ENCODE results near the gene GPX3.
A peak's percentile ranks its signal among the peaks of the same experiment; 100 is the strongest.

Gene GPX3

DNA sequence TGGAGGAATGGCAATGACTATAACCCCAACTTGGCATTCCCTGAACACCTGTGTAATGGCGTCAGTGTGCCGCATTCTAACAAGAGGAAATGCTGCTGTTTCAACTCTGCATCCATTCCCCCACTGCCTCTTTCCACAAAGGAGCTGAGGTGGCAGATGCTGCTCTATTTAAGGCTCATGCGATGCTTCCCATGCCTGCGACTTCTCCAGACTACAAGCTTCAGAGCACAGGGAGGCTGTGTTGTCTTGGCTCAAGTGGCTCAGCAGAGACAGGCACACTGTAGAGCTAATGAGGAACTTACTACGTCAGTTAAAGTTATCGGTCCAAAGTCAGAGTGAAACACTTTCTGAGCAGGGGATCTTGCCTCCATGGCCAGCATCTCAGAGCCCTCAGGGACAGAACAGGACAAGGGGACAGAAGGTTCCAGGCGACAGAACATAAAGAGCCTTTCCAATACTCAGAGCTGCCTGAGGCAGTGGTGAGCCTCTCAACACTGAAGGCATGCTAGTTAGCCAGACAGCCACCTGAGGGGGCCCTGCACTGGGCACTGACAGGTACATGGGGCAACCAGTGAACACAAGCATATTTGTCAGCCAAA lies 38.6 kb downstream of the GPX3 start:
- DNase-seq = no peak

DNA sequence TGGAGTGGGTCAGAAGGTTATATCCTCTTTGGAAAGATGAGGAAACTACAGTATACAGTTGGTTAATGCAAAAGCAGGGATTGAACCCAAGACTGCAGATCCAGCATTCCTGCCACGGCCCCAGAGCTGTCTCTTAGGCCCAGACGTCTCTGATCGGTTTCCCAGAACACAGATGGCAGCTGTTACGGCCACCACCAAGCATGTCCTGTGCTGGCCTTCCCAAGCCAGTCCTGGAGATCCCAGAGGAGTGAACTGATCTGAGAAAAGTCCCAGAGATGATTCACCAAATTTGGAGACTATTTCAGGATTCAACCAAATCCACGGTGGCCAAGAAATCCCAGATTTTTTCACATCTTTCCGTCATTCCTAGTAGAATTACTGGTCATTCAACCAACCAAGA lies 40.4 kb downstream of the GPX3 start:
- no peak for DNase-seq

DNA sequence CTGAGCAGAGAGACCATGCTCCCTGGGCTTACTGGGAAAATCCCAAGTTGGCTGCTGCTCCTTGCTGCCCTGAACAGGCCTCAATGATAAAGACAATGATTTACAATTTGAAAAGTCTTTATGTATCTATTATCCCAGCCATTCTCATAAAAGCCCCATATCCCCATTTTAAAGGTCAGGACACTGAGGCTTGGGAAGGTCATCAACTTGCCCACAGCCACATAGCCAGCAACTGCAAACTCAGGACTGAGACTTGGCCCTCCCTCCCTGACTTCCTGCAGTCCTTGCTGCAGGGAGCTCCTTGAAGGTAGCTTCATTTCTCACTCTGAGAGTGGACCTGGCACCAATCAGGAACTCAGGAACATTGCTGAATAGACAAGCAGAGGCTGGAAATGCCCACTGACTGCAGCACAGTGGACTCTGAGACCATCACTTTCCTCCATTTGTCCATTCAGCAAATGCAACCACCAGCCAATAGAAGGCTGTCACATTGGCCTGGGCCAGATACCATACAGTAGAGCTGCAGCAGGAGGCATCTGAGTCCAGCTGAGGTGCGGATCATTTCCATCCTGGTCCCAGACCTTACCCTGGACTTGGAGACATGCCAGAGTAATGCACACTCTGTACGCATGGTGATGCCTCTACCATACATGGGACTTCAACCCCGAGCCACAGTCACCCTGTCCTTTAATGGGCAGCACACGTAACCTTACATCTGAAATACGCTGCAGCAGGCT lies 42.2 kb downstream of the GPX3 start:
- no peak for DNase-seq

DNA sequence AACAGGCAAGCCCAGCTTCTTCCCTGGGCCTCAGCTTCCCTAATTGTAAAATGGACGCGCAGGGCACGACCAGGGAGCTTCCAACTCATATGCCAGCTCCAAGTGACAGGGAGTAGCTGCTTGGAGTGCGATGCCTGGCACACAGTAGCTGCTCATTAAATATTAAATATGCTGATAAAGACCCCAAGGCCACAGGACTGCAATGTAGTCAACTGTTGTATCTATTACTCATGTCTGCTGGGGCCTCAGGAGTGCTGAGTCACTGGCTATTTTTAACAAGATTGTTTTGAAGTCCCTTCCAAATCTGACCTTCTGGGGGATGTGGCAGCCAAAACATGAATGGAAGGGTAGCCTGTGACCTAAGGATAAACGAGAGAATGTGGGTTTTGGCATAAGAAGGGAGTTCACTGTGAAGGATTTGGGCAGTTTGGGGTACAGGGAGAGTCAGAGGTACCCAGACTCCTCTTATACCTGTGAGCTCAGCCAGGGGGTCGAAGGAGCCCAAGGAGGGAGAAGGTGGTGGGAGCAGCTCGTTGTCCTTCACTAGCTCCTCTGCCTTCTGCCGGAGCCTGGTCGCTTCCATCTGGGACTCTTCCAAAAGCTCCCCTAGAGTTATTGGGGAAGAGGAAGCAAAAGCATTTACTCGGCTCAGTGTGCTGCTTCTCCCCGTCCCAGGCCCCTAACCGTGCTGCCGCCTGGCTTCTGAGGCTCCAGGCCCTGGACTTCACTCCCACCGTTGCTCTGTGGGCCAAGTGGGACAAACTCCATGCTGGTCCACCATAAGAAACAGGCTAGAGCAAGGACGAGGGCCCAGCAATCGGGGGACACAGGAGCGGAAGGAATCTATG lies 43.0 kb downstream of the GPX3 start:
- DNase-seq = no peak

DNA sequence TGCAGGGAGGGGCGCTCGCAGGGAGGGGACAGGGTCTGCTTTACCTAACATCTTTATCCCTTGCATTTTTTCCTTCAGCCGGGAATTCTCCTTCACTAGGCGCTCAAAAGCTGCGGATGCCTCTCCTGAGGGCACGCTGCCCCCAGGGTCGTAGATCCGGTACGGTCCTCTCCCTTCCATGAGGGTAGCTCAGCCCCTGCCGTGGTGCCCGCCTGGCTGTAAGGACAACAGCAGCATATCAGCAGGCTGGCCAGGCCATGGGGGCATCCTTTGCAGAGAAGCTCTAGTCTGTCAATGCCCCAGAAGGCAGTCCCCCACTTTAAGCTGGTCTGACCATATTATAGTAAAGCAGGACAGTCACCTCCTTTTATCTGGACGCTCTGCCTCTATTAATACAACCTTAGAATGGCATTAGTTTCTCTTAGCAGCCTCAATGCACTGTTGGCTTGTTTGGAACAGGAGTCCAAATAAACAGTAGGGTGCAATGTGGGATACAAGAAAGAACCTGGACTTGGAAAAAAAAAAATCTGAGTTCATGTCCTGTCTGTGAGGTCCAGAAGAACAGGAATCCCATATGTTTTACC lies 44.6 kb downstream of the GPX3 start:
- DNase-seq = no peak

DNA sequence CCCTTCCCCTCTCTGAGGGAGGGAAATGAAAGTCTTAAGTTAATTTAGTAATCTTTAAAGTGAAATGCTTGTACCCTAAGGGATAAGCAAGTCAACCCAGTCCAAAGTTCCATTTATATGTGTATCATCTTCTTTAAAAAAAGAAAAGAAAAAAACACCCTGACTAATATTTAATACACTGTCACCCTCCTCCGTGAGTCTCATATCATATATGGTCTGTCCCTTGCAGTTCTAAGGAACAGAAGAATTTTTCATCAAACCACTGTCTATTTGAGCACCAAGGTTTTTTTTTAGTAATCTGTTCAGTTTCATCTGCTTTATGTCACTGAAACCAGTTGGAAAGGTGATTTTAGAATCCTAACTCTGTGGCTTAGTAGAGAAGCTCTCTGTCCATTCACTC lies 45.2 kb downstream of the GPX3 start:
- DNase-seq = no peak

DNA sequence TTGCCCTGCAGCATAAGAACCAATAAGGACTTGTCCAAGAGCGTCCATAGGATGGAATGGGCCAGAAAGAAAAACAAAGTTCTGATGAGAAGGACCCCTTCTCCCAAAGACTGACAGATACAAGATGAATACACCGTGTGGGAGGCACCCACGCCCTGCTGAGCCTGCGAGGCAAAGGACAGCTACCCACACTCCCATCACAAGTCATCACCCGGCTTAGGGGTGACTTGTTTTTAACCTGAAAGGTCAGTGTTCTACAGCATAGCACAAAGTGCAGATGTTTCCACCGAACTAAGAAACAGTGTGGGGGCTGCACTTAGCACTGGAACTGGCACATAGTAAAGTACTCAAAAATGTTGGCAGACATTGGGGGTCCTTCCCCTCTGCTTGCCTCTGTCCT lies 46.5 kb downstream of the GPX3 start:
- DNase-seq = no peak

DNA sequence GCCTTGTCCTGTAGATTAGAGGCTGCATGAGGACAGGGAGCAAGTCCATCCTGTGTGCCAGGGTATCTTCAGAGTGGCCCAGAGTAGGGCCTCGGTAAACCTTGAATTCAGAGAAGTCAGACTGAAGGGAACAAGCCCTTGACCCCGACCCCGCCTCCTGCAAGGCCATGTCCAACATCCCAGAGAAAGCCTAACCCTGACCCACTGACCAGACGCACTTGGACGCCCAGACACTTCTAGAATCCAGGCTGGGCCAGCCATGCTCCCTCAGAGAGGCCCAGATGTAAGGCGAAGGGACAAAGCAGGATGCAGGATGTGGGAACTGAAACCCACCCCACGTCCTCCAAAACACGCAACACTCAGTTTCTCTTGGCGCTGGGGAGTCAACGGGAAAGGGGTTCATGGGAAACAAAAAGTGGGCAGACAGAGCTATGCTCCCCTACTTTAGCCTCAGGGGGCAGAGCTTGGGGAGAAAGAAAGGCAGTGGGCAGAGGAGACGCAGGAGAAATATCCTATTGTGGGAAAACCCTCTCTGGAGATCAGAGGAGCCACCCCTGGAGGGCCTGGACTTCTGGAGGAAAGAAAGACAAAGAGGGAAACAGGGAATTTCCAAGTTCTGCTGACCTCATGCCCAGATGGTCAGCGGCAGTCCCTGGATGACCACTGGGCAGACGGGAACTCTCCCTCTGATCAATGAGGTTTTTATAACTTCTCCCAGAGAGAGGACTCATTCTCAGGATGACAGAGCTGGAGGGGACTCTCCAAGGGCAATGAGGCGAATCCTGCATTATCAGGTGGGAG lies 47.4 kb downstream of the GPX3 start:
- DNase-seq = no peak

DNA sequence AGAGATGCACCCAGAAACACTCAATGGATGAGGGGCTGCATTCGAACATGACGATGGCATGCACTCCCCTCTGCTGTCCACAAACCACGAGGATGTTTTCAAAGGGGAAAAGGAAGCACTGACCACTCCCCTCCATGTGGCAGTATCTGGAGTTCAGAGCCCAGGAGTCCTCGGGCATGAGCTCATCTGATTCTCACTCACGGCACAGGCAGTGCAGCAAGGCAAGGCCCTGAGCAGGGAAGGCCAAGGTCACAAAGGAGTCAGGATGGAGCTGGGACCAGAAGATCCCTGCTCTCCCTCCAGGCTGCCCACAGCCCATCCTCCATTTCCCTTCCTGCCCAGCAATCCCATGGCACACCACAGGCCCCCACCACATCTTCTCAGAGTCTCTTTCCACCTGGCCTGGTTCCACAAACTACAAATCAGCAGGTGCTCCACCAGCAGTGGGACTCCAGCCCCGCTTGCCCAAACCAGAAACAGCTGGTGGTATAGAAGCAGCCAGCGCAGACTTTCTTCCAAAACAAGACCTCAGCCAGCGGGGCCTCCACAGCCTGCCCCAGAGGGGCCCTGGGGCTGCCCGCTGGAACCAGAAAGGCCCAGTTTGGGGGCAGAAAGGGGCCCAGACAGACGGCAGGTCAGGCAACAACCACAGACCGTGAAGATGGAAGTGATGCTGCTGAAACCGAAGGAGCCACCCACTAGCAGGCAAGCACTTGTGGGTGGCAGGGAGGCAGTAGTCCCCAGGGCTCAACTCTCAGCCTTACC lies 48.2 kb downstream of the GPX3 start:
- DNase-seq = no peak

DNA sequence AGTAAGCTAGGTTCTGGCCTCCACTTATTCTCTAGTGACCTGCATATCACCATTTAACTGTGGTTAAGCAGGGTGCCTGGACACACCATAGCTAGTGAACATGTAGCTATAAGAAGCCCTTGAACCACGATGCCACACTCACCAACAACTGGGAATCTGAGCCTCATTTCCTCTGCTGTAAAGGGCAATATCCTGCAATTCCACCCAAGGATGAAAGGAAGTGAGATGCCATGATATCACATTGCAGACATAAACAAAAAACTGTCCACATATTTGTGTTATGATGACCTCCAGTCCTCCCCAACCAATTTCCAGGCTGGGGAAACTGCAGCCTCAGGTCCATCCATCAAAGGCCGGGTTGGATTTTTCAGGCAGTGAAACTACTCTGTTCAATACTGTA lies 50.1 kb downstream of the GPX3 start:
- no peak for DNase-seq

DNA sequence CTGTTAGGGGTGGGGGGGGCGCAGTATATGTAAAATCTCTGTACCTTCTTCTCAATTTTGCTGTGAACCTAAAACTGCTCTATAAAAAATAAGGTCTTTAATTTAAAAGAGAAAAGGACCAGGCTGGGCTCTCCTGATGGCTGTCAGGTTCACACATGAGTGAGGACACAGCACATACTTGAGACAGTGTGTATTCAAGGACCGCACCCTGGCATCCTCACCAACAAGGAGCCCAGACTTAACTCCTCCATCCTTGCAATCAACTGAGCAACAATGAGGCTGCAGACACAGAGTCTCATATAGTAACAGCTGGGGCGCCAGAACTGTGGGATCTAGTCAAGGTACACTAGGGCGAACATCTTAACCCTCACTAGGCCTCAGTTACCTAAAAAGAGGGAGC lies 50.6 kb downstream of the GPX3 start:
- no peak for DNase-seq

DNA sequence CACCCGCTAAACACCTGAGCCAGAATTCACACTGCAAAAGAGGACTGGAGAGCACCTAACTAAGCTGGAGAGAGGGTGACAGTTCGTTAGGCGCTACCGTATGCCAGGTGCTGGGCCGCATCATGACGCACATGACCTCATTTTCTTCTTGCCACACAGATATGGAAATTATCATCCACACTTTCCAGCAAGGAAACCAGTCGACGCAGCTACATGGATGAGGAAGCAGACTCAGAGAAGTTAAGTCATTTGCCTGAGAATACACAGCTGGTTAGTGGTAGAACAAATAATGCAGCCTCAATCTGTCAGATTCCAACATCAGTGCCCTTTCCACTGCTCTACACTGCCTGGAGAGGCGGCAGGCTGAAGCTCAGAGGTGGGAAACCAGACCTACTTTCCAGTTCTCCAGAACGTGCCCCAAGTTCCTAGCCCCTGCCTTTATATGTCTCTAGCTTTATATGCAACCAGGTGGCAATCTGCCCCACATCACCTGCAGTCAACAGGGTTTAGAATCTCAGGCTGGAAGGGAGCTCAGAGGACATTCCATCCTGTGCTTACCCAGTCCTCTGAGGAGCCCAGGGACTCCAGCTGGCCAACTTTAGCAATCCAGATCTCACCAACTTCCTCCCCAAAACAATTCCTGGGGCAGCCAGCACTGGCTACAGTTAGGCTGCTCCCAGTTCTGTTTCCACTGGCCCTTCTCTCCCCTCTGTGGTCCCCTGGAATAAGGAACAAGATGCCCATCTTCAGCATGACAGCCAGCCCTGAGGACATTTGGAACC lies 51.6 kb downstream of the GPX3 start:
- DNase-seq = peak; percentile 42

DNA sequence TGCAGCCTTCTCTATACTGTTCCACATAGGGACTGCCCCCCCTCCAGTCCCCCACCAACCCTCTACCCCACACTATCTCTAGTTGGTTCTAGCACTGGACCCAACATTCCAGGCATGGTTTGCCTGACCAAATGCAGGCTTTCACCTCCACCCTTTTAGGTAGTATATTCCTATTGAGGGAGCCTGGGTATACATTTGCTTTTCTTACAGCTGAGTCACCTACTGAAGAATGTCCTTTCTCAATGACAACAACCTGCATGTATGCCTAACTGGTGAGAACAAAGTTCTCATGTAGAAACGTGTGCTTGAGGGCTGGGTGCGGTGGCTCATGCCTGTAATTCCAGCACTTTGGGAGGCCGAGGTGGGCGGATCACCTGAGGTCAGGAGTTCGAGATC lies 52.2 kb downstream of the GPX3 start:
- DNase-seq = no peak

DNA sequence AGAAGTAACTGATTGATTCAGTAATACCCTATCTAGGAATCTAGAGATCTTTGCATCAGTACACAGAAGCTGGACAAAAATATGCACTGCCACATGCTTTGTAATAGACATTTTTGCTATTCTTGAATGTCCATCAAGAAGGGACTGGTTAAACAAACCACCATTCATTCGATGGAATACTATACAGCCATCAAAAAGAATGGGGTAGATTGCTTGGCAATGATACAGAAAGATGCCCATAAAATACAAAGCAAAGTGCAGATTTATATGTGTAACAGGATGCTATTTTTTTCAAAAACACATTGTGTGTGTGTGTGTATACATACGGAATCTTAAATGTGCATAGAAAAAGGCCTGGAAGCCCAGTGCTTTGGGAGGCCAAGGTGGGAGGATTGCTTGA lies 52.9 kb downstream of the GPX3 start:
- no peak for DNase-seq

DNA sequence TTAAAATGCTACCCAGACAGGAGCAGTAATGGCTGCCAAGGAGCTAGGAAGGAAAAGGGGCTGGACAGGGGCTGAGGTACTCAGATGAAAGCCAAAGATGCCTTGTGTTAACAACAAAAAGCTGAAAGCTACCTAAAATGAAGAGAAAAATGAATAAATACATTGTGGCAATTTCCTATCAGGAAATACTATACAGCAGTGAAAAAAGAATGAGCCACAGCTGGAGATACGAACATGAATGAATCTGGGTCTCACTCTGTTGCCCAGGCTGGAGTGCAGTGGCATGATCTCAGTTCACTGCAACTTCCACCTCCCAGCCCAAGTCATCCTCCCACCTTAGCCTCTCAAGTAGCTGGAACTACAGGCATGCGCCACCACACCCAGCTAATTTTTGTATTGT lies 54.2 kb downstream of the GPX3 start:
- no peak for DNase-seq

DNA sequence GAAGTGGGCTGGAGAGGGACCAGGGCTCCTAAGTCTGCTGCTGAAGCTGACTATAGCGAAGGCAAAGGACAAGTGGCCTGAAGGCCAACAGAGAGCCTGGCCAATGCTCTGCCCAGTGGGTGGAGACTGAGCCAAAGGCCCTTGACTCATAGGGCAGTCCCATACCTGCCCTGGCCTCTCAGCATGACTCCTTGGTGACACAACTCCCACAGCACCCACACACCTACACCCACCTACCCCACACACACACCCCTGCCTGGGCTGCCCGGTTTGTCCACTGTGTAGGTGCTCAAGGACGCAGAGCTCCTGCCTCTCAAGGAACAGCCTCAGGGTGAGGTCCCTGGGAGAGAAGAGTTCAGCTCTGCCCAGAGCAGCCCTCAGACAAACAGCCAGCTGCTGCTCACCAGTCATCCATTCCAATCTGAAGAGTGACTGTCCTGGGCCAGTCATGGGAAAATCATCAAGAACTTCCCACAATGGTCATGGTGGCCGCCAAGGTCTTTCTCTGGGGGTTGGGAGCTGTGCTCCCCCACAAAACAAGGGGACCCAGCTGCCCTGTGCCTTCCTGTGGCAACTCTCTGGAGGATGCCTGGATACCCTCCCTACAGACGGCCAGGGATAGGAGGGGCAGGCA lies 55.4 kb downstream of the GPX3 start:
- no peak for DNase-seq

DNA sequence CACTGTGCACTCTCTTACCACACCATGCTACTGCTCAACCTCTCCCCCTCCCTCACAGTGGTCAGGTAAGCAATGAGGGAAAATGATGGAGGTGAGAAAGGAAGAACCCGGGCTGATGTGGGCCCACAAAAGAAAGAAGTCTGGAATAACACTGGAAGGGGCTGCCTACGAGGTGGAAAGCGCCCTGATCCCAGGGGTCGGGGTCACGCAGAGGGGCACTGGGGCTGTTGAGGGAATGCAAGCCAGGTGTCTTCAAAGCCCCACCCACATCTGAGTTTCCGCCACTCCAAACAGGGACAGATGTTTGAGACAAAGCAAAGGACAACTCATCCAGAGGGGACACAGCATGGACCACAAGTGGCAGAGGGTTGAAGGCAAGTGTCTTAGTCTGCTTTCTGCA lies 56.2 kb downstream of the GPX3 start:
- no peak for DNase-seq

DNA sequence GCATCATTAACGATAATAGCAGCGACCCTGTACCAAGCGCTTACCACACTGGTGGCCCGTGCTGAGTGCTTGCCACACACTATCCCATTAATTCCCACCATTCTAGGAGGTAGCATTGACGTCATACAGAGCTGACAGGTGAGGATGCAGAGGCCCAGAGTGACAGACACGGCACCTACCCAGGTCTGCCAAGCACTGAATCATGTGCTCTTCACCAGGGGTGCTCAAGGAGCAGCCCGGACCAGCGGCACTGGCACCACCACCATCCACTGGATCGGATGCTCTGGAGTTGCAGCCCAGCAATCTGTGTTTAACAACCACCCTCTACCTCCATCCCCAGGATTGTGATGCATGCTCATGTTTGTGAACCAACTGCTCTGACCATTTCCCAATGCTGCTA lies 57.0 kb downstream of the GPX3 start:
- DNase-seq = no peak

DNA sequence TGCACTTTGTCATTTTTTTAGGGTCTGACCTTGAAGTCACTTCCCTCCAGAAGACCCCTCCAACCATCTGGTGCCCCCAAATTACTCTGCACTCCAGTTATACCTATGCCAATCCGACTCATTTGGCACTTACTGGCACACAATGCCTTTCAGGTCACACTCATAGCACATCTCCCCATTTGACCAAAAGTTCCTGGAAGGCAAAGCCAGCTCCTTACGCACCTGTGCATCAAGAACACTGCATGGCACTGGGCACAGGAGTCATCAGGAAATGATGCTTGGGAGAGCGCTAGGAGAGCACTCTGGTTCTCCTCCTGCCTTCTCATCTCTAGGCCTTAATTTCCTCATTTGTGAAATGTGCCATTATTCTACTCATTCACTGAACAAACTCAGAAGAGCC lies 57.6 kb downstream of the GPX3 start:
- no peak for DNase-seq
